ENCODE results near the gene SRRT.
"Not testable (repeated sequence)": the region's sequence is repeated elsewhere in the genome, so short reads cannot be mapped to it uniquely, and the experiment has no call there.

SRRT gene

GRCh38 chr7:100854146-100854895 lies 20.6 kb upstream of the SRRT start:
- H3K27ac ChIP-seq = no peak overlapping the region
- no peaks in the 10 kb centered on the region for H3K36me3 ChIP-seq (ENCODE audit: insufficient read depth)
- H3K4me3 ChIP-seq (IDR thresholded peaks at IDR 0.05; ENCODE audit: insufficient read depth, low read depth, low read length) = no peak overlapping the region
- no peak for TF ChIP-seq CTCF (conservative IDR thresholded peaks at IDR 0.05; ENCODE audit: low read depth, low read length)
- no peak overlapping the region for H3K9ac ChIP-seq
- no peak overlapping the region for H3K4me2 ChIP-seq
- H3K4me1 ChIP-seq (ENCODE audit: low read depth, poor library complexity, severe bottlenecking) = peaks cover 4% of the 10 kb centered on the region
- H3K27me3 ChIP-seq (ENCODE audit: insufficient read depth, low read depth) = no peaks in the 10 kb centered on the region; the same call in 1 of the 2 replicates
- H3K79me2 ChIP-seq (ENCODE audit: insufficient read depth, low read depth) = peaks cover 5% of the 10 kb centered on the region; the same call in 1 of the 2 replicates
- no peak overlapping the region for H2AFZ ChIP-seq (ENCODE audit: low read depth)
- H4K20me1 ChIP-seq (ENCODE audit: insufficient read depth) = no peaks in the 10 kb centered on the region

DNA sequence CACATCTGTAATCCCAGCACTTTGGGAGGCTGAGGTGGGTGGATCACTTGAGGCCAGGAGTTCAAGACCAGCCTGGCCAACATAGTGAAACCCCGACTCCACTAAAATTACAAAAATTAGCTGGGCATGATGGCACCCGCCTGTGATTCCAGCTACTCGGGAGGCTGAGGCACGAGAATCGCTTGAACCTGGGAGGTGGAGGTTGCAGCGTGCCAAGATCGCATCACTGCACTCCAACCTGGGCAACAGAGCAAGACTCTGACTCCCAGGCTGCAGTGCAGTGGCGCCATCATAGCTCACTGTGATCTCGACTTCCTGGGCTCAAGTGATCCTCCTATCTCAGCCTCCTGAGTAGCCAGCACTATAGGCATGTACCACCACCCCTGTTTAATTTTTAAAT lies 20.0 kb upstream of the SRRT start:
- H4K20me1 ChIP-seq (ENCODE audit: insufficient read depth); H3K4me2 ChIP-seq; H3K27me3 ChIP-seq (ENCODE audit: insufficient read depth, low read depth); H3K9ac ChIP-seq; H3K4me1 ChIP-seq (ENCODE audit: low read depth, poor library complexity, severe bottlenecking); H3K36me3 ChIP-seq (ENCODE audit: insufficient read depth); H2AFZ ChIP-seq (ENCODE audit: low read depth); H3K4me3 ChIP-seq (IDR thresholded peaks at IDR 0.05; ENCODE audit: insufficient read depth, low read depth, low read length); H3K27ac ChIP-seq; H3K79me2 ChIP-seq (ENCODE audit: insufficient read depth, low read depth): not testable (repeated sequence)

DNA sequence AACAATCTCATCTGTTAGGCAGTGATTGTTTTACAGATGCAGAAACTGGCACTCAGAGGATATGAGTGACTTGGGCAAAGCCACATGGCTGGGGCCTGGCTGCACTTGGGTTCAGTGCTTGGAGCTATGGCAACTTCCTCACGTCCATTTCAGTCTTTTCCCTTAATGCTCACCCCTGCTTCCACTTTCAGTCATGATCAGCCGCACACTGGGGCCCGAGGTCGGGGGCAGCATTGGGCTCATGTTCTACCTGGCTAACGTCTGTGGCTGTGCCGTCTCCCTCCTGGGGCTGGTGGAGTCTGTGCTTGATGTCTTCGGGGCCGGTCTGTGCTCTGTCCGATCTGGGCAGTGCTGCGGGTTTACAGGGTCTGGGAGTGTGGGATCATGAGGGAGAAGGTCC lies 19.4 kb upstream of the SRRT start:
- H3K9ac ChIP-seq = no peak overlapping the region
- H3K79me2 ChIP-seq (ENCODE audit: insufficient read depth, low read depth) = peaks cover 5% of the 10 kb centered on the region; the same call in 1 of the 2 replicates
- no peak for TF ChIP-seq CTCF (conservative IDR thresholded peaks at IDR 0.05; ENCODE audit: low read depth, low read length)
- H3K36me3 ChIP-seq (ENCODE audit: insufficient read depth) = no peaks in the 10 kb centered on the region
- peaks cover 4% of the 10 kb centered on the region for H3K4me1 ChIP-seq (ENCODE audit: low read depth, poor library complexity, severe bottlenecking)
- H3K4me3 ChIP-seq (IDR thresholded peaks at IDR 0.05; ENCODE audit: insufficient read depth, low read depth, low read length) = no peak overlapping the region
- H4K20me1 ChIP-seq (ENCODE audit: insufficient read depth) = no peaks in the 10 kb centered on the region
- H3K27ac ChIP-seq = no peak overlapping the region
- H3K4me2 ChIP-seq = no peak overlapping the region
- no peak overlapping the region for H2AFZ ChIP-seq (ENCODE audit: low read depth)
- H3K27me3 ChIP-seq (ENCODE audit: insufficient read depth, low read depth) = no peaks in the 10 kb centered on the region

GRCh38 chr7:100856871-100857282 lies 18.0 kb upstream of the SRRT start:
- Histone ChIP-seq H3K36me3 (ENCODE audit: insufficient read depth) (no peaks in the 10 kb centered on the region), H3K79me2 (ENCODE audit: insufficient read depth, low read depth) (peaks cover 5% of the 10 kb centered on the region; the same call in 1 of the 2 replicates), H3K27me3 (ENCODE audit: insufficient read depth, low read depth) (no peaks in the 10 kb centered on the region), H3K4me1 (ENCODE audit: low read depth, poor library complexity, severe bottlenecking) (peaks cover under 1% of the 10 kb centered on the region), H3K27ac (no peak overlapping the region), H4K20me1 (ENCODE audit: insufficient read depth) (no peaks in the 10 kb centered on the region), H3K4me2 (no peak overlapping the region), H2AFZ (ENCODE audit: low read depth) (no peak overlapping the region), H3K4me3 (IDR thresholded peaks at IDR 0.05; ENCODE audit: insufficient read depth, low read depth, low read length) (no peak overlapping the region), H3K9ac (no peak overlapping the region)
- TF ChIP-seq CTCF (conservative IDR thresholded peaks at IDR 0.05; ENCODE audit: low read depth, low read length) = no peak

GRCh38 chr7:100859856-100860255 lies 15.0 kb upstream of the SRRT start:
- H3K4me2 ChIP-seq = no peak overlapping the region
- H3K27ac ChIP-seq = no peak overlapping the region
- H3K36me3 ChIP-seq (ENCODE audit: insufficient read depth) = no peaks in the 10 kb centered on the region
- H3K4me3 ChIP-seq (IDR thresholded peaks at IDR 0.05; ENCODE audit: insufficient read depth, low read depth, low read length) = no peak overlapping the region
- H2AFZ ChIP-seq (ENCODE audit: low read depth) = no peak overlapping the region
- no peaks in the 10 kb centered on the region for H4K20me1 ChIP-seq (ENCODE audit: insufficient read depth)
- no peaks in the 10 kb centered on the region for H3K27me3 ChIP-seq (ENCODE audit: insufficient read depth, low read depth)
- H3K9ac ChIP-seq = no peak overlapping the region
- TF ChIP-seq CTCF (conservative IDR thresholded peaks at IDR 0.05; ENCODE audit: low read depth, low read length) = no peak
- H3K79me2 ChIP-seq (ENCODE audit: insufficient read depth, low read depth) = no peaks in the 10 kb centered on the region
- H3K4me1 ChIP-seq (ENCODE audit: low read depth, poor library complexity, severe bottlenecking) = no peaks in the 10 kb centered on the region
